ENCODE measurements around the gene CYP27C1. TPM values are rescaled to one million over a fixed set of nuclear protein-coding genes. Genes with fewer than 3 reads are reported as not detected.

CYP27C1 gene
- total and polyA plus RNA-seq, 10 of the 15 experiments (the other 5 are each of a cell fraction or from before 2014, with no cell fraction given) = not detected

DNA sequence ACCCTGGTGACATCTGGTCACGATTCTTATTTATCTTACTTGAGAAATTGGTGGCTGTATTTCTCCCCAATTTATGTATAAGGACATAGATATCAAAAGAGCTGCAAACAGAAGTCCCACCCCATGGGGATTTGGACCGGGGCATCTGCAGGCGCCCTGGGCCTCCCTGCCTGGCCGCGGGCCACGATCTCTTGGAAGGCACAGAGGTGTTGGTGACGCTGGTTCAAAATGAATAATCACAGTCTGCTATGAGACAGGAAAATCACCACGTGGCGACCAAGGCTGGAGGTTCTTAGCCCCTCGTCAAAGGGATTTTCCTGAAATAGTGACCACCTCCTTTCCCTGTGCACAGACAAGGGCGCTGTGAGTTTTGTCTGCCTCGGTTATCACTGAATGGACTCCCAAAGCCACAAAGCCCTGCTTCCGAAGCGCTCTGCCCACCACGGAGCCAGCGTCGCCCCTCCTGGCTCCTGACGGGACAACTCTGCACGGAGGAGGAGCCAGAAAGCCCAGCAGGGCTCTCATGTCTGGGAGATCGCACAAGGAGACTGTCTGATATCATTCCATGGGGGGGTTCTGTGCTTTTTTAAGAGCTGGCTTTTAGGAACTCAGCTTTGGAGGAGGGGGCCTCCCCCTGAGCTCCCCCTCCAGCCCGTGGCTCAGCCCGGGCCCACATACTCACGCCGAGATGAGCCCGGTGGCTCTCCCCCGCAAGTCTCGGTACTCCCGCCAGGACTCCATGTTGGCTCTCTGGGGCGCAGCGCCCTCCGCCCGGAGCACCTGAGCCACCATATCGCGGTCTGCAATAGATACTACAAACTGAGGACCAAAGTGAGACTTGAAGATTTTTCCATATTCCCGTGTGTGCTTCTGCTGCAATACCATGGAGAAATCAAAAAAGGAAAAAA, 14.6 kb downstream of the CYP27C1 start:
- intact Hi-C loops (cut with micrococcal nuclease; ENCODE audit: unreplicated experiment) = no loop called here
- no peaks in the 10 kb centered on the region for H3K4me1 ChIP-seq (ENCODE audit: control insufficient read depth, insufficient read depth, low read length)
- POLR2A ChIA-PET = no interaction called here
- H3K27me3 ChIP-seq (replicated peaks in 1 of 2; ENCODE audit: control insufficient read depth in 2 of 2, insufficient read depth in 2 of 2, low read length in 1 of 2) = no peaks in the 10 kb centered on the region
- in situ Hi-C loops (cut with MboI) = no loop called here
- BruUV-seq (replicated peaks) = no TSS peak
- no peak overlapping the region for H2AFZ ChIP-seq (ENCODE audit: control insufficient read depth, low read depth, low read length)
- ATAC-seq (no peak), FAIRE-seq (no peak), DNase-seq (ENCODE audit: low read depth, low spot score) (no peak)
- no peaks in the 10 kb centered on the region for H4K20me1 ChIP-seq (ENCODE audit: control insufficient read depth, insufficient read depth)
- H3K27ac ChIP-seq (ENCODE audit: control insufficient read depth, insufficient read depth) = no peak overlapping the region
- WGBS (ENCODE audit: insufficient coverage, insufficient replicate concordance, low lambda C conversion rate, missing lambda C conversion rate) = 63% methylated on average over 35 of the region's 35 CpGs
- SMC1A ChIA-PET (ENCODE audit: uncharacterized antibody, unreplicated experiment) = no interaction called here
- H3K4me2 ChIP-seq (ENCODE audit: control insufficient read depth, insufficient read depth) = no peak overlapping the region
- H3K79me2 ChIP-seq (ENCODE audit: control insufficient read depth, insufficient read depth, low read length) = no peaks in the 10 kb centered on the region
- no peak overlapping the region for H3K4me3 ChIP-seq
- CTCF ChIA-PET = interaction anchor here (1.4 to 2.8 kb wide), 2 partner anchors 8 to 274 kb away, joined by 4 to 9 read pairs; no protein-coding TSS in a partner anchor
- H3K36me3 ChIP-seq (ENCODE audit: control insufficient read depth in 2 of 2, insufficient read depth in 2 of 2, low read length in 1 of 2) = no peaks in the 10 kb centered on the region
- H3K9me3 ChIP-seq (replicated peaks; ENCODE audit: control insufficient read depth, insufficient read depth, low read length) = no peaks in the 10 kb centered on the region
- no peak overlapping the region for H3K9ac ChIP-seq (ENCODE audit: control insufficient read depth, insufficient read depth, low read length)
- RAD21 ChIA-PET (ENCODE audit: unreplicated experiment) = no interaction called here
- TF ChIP-seq SIN3A (IDR thresholded peaks at IDR 0.05; ENCODE audit: low read depth, low read length) (no peak), POLR2AphosphoS2 (IDR thresholded peaks at IDR 0.05; ENCODE audit: low read depth, low read length) (no peak), BRCA1 (IDR thresholded peaks at IDR 0.05; ENCODE audit: low read depth, low read length) (no peak), POLR2A (IDR thresholded peaks at IDR 0.05; ENCODE audit: low read depth, low read length) (no peak), EGR1 (IDR thresholded peaks at IDR 0.05; ENCODE audit: borderline replicate concordance in 1 of 2, low read depth in 2 of 2, low read length in 2 of 2) (no peak), RCOR1 (conservative IDR thresholded peaks at IDR 0.05; ENCODE audit: low read depth, low read length) (no peak), CREM (IDR thresholded peaks at IDR 0.05; ENCODE audit: low read depth) (no peak), ZSCAN29 (IDR thresholded peaks at IDR 0.05) (no peak), PAX5 (IDR thresholded peaks at IDR 0.05; ENCODE audit: borderline replicate concordance, low read depth, low read length) (no peak), ZNF207 (IDR thresholded peaks at IDR 0.05; ENCODE audit: borderline replicate concordance) (no peak)
- TF ChIP-seq, protein P1, sequence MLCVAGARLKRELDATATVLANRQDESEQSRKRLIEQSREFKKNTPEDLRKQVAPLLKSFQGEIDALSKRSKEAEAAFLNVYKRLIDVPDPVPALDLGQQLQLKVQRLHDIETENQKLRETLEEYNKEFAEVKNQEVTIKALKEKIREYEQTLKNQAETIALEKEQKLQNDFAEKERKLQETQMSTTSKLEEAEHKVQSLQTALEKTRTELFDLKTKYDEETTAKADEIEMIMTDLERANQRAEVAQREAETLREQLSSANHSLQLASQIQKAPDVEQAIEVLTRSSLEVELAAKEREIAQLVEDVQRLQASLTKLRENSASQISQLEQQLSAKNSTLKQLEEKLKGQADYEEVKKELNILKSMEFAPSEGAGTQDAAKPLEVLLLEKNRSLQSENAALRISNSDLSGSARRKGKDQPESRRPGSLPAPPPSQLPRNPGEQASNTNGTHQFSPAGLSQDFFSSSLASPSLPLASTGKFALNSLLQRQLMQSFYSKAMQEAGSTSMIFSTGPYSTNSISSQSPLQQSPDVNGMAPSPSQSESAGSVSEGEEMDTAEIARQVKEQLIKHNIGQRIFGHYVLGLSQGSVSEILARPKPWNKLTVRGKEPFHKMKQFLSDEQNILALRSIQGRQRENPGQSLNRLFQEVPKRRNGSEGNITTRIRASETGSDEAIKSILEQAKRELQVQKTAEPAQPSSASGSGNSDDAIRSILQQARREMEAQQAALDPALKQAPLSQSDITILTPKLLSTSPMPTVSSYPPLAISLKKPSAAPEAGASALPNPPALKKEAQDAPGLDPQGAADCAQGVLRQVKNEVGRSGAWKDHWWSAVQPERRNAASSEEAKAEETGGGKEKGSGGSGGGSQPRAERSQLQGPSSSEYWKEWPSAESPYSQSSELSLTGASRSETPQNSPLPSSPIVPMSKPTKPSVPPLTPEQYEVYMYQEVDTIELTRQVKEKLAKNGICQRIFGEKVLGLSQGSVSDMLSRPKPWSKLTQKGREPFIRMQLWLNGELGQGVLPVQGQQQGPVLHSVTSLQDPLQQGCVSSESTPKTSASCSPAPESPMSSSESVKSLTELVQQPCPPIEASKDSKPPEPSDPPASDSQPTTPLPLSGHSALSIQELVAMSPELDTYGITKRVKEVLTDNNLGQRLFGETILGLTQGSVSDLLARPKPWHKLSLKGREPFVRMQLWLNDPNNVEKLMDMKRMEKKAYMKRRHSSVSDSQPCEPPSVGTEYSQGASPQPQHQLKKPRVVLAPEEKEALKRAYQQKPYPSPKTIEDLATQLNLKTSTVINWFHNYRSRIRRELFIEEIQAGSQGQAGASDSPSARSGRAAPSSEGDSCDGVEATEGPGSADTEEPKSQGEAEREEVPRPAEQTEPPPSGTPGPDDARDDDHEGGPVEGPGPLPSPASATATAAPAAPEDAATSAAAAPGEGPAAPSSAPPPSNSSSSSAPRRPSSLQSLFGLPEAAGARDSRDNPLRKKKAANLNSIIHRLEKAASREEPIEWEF (IDR thresholded peaks at IDR 0.05; ENCODE audit: insufficient replicate concordance, low read depth, low read length) = no peak
- TF ChIP-seq, protein P2, sequence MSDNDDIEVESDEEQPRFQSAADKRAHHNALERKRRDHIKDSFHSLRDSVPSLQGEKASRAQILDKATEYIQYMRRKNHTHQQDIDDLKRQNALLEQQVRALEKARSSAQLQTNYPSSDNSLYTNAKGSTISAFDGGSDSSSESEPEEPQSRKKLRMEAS (IDR thresholded peaks at IDR 0.05; ENCODE audit: low read depth, low read length) = no peak
- TF ChIP-seq, protein P3, sequence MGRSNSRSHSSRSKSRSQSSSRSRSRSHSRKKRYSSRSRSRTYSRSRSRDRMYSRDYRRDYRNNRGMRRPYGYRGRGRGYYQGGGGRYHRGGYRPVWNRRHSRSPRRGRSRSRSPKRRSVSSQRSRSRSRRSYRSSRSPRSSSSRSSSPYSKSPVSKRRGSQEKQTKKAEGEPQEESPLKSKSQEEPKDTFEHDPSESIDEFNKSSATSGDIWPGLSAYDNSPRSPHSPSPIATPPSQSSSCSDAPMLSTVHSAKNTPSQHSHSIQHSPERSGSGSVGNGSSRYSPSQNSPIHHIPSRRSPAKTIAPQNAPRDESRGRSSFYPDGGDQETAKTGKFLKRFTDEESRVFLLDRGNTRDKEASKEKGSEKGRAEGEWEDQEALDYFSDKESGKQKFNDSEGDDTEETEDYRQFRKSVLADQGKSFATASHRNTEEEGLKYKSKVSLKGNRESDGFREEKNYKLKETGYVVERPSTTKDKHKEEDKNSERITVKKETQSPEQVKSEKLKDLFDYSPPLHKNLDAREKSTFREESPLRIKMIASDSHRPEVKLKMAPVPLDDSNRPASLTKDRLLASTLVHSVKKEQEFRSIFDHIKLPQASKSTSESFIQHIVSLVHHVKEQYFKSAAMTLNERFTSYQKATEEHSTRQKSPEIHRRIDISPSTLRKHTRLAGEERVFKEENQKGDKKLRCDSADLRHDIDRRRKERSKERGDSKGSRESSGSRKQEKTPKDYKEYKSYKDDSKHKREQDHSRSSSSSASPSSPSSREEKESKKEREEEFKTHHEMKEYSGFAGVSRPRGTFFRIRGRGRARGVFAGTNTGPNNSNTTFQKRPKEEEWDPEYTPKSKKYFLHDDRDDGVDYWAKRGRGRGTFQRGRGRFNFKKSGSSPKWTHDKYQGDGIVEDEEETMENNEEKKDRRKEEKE (IDR thresholded peaks at IDR 0.05) = no peak
- TF ChIP-seq, protein P4, sequence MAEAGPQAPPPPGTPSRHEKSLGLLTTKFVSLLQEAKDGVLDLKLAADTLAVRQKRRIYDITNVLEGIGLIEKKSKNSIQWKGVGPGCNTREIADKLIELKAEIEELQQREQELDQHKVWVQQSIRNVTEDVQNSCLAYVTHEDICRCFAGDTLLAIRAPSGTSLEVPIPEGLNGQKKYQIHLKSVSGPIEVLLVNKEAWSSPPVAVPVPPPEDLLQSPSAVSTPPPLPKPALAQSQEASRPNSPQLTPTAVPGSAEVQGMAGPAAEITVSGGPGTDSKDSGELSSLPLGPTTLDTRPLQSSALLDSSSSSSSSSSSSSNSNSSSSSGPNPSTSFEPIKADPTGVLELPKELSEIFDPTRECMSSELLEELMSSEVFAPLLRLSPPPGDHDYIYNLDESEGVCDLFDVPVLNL (IDR thresholded peaks at IDR 0.05; ENCODE audit: low read depth, low read length) = no peak
